ENCODE results near the gene RTP1.

Gene RTP1

DNA sequence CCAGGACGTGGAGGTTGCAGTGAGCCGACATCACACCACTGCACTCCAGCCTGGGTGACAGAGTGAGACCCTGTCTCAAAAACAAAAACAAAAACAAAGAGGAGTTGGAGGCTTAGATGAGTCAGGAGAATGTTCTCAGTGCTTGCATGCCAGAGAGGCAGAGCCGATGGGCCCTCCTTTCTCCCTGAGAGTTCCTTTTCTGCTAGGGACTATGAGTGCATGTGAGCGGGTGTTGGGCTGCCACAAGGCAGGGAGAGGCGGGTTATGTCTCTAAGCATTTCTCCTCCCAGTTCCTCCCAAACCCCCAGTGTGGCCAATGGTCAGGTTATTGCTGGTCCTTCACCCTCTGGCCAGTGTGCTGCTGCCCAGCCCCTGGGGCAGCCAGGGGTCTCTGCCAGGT is 45.1 kb downstream of the RTP1 start:
- DNase-seq (ENCODE audit: low read depth in 2 of 2) = no peak

DNA sequence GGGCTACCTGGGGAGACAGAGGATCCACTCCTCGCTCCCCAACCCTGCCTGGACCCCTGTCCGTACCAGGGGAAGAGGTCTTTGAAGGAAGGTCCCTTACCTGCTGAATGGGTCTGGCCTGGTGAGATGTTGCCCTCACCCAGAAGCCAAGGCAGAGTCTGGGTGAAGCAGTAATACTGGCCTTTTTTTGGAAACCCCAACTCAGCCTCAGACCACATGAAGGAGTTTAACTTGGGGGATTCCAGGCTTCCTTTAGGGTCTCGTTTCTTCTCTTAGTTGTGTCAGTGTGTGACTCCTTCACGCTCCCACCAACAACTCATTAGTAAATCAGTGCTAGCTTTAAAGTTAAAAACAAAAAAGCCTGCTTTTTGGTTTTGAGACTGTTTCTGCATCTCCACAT is 45.6 kb downstream of the RTP1 start:
- no peak for DNase-seq (ENCODE audit: low read depth in 2 of 2)

DNA sequence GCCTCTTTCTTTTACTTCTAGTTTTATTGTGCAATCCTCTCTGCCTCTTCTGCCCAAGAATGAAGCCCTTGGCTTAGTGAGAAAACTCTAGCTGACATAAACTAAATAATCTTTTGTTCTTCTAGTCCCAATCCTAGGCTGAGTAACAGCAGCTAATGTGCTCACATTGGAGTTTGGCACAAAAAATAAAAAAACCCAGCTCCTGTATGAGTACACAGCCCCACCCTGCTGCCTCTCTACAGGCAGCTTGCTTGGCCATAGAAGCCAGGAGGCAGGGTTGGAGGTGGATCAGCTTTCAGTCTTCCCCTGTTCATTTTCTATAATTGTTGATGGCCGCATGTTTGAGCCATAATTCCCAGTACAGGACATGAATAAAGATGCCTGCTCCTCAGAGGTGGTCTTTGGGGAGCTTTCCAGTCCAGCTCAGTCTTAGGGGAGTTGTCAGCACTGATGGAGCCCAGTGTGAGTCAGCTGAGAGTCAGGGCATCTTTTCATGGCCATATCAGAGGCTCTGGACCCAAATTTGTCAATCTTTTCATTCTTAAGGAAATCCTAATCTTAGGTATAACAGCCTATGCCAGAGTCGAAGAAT is 46.7 kb downstream of the RTP1 start:
- no peak for DNase-seq (ENCODE audit: low read depth in 2 of 2)

DNA sequence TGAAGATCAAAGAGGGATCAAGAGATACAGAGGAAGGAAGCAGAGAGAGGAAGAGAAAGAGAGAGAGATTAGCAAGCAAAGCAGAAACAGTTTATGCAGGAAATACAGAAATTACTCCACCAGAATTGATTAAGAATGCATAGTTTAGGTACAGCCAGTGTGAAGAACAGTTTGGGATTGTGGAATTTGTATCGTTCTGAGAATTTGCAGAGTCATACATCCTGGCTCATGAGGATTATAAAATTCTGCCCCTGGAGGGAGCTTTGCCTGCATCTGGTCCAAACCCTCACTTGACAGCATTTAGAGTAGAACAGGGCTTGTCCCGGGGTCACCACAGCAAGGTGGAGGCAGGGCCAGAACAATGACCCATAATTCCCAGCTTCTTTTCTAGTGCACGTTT is 50.1 kb downstream of the RTP1 start:
- DNase-seq (ENCODE audit: low read depth in 2 of 2) = no peak
